AG09319 (cell line): ENCODE results near the gene RPL31.

ENCODE experiments used
- DNase-seq: peaks from one replicate; pipeline ENCODE4 v3.0.0-alpha.2; 2010; ENCODE audit warnings: low read depth; ENCODE audit errors: extremely low read depth
- CTCF ChIP-seq: IDR thresholded peaks from 2 replicates; pipeline ENCODE4 v1.5.1; 2011; ENCODE audit warnings: low read depth, mild to moderate bottlenecking, inconsistent platforms, low read length, moderate library complexity

Gene RPL31

GRCh38 chr2:101017371-101017770 is 15.3 kb downstream of the RPL31 start:
- TF ChIP-seq CTCF, result no peak
- no peak for DNase-seq

GRCh38 chr2:101018934-101019333 is 16.8 kb downstream of the RPL31 start:
- no peak for TF ChIP-seq CTCF
- no peak for DNase-seq

GRCh38 chr2:101022221-101022620 is 20.1 kb downstream of the RPL31 start:
- no peak for DNase-seq
- no peak for TF ChIP-seq CTCF

GRCh38 chr2:101023327-101024107 is 21.4 kb downstream of the RPL31 start:
- TF ChIP-seq CTCF, result no peak

GRCh38 chr2:101025561-101025960 is 23.5 kb downstream of the RPL31 start:
- DNase-seq, result no peak
- no peak for TF ChIP-seq CTCF

More at GRCh38 chr2:101023327-101024107, 21.4 kb downstream of the RPL31 start:
- DNase-seq, result no peak

- no peak for DNase-seq
- no peak for TF ChIP-seq CTCF
Observed at GRCh38 chr2:101026253-101026701, 24.2 kb downstream of the RPL31 start.

GRCh38 chr2:101026923-101027469 is 24.9 kb downstream of the RPL31 start:
- no peak for TF ChIP-seq CTCF
- no peak for DNase-seq
